ENCODE measurements around the gene TMEM191C.
"Not testable (repeated sequence)": the region's sequence is repeated elsewhere in the genome, so short reads cannot be mapped to it uniquely, and the experiment has no call there.

The TMEM191C gene

GRCh38 chr22:21446128-21446826, 20.9 kb upstream of the TMEM191C start:
- DNase-seq: no peak

GRCh38 chr22:21446827-21447690, 20.1 kb upstream of the TMEM191C start:
- DNase-seq: no peak

GRCh38 chr22:21447694-21448402, 19.3 kb upstream of the TMEM191C start:
- DNase-seq: no peak

GRCh38 chr22:21448627-21449416, 18.4 kb upstream of the TMEM191C start:
- DNase-seq: no peak

- DNase-seq: no peak
Observed at GRCh38 chr22:21449531-21450319, 17.5 kb upstream of the TMEM191C start.

- no peak for DNase-seq
Observed at GRCh38 chr22:21450320-21450831, 16.8 kb upstream of the TMEM191C start.

GRCh38 chr22:21450858-21451353, 16.3 kb upstream of the TMEM191C start:
- DNase-seq: no peak

GRCh38 chr22:21451545-21452520, 15.4 kb upstream of the TMEM191C start:
- no peak for DNase-seq

GRCh38 chr22:21452666-21453065, 14.5 kb upstream of the TMEM191C start:
- not testable (repeated sequence) for DNase-seq

- not testable (repeated sequence) for DNase-seq
Observed at GRCh38 chr22:21454998-21455333, 12.2 kb upstream of the TMEM191C start.

GRCh38 chr22:21455334-21456089, 11.7 kb upstream of the TMEM191C start:
- DNase-seq: no peak

- DNase-seq: no peak
Observed at GRCh38 chr22:21457023-21457787, 10.0 kb upstream of the TMEM191C start.

GRCh38 chr22:21462672-21463071, 4.5 kb upstream of the TMEM191C start:
- not testable (repeated sequence) for DNase-seq

GRCh38 chr22:21468194-21469096, 1.3 kb downstream of the TMEM191C start:
- DNase-seq: peak; percentile 95

GRCh38 chr22:21469097-21469994, 2.2 kb downstream of the TMEM191C start:
- DNase-seq: not testable (repeated sequence)

- not testable (repeated sequence) for DNase-seq
Observed at GRCh38 chr22:21472984-21473383, 5.8 kb downstream of the TMEM191C start.
